Stimulated activated CD4-positive, alpha-beta T cell treated with anti-CD3 and anti-CD28 coated beads, Interleukin-2, amount 100 ng/mL, for 48 hours (primary cell): ENCODE measurements around the gene SEMA5A.

ENCODE experiments used
- DNase-seq, 2 donors: peaks; one replicate each; pipeline ENCODE4 v3.0.0-alpha.2; 2020

The SEMA5A gene

GRCh38 chr5:9545136-9545991 lies 511 bp downstream of the SEMA5A start:
- DNase-seq = no peak

DNA sequence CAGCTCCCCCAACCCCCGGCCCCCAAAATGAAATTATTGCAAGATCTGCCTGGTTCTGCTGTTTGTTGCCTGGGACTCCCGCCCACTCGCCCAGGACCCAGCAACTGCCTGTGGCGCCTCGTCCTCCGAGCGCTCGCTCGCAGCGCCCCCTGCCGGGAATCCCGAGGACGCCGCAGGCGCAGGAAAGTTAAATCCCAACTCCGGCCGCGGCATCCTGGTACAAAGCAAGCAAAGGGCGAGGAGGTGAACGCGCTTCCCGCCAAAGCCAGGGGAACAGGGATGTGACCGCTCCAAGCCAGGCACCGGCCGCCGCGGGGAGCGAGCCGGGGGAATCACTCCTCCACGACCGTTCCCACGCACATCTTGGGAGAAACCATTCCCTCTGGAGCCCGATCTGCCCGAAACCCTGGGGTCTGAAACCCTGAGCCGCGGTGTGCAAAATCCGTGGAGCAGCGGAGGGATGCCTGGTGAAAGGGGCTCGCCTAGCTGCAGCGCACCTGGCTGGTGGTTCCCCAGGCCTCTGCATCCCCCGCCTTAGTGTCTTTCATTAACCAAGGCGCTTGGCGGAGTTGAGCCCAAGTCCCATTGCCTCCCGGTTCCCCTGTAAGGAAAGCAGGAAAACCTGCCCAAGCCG lies 1.3 kb downstream of the SEMA5A start:
- DNase-seq = peak; percentile 50 to 53

GRCh38 chr5:9544056-9544455 lies 1.8 kb downstream of the SEMA5A start:
- no peak for DNase-seq

DNA sequence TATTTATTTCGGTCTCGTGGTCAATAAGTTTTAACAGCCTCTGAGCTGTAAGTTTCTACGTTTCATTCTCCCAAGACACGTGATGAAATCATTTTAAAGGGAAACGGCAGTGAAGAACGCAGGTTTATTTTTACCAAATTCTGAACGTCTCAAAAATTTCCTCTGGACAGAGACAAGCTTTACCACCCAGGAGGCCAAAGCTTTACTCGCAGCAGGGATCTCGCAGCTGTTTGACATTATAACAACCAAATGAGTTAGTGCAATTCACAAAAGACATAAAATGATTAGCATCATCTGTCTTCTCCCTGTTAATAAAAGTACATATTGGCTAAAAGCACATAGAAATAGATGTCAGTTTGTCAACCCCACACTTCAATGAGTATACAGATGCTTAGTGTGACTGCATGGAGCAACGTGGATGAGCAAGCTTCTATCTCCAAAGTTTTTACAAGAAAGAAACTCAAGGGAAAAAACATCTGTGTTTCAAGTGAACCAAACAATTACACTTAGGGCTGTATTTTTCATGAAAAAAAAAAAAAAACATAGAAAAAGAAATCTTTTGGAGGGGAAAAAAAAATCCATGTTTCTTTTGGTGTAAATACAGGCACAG lies 2.5 kb downstream of the SEMA5A start:
- no peak for DNase-seq

DNA sequence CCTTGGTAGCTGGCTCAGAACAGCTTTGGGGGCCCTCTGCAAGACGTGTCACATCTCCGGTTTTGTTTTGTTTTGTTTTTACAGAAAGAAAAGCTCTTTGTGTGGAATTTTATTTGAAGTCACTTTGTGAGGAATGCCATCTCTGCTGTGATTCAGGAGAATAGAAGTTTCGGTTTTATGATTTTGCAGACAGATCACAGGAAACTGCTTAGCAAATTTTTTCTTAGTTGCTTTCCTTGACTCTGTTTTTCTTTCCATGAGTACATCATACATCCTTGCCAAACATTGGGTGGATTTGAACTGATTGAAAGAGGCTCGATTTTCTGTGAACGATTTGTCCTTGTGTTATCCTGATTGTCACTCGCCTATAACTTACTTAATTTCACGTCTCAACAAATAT lies 5.1 kb downstream of the SEMA5A start:
- no peak for DNase-seq

DNA sequence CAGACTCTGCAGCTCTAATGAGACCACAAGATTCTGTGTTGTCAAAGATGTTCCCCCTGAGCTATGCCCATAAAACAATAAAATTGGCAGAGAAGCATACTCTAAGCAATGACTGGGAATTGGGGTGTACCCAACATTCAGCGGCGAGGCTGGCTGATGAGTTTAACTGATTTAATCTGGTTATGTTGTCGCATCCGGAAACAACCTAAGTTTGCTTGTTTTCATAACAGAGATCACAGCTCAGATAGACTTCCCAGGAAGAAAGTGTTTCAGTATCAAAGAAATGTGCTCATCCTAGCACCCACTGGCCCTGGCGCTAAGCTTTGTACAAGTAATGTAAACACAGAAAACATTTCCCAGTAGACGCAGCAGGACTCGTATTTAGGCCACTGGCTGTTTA lies 7.4 kb downstream of the SEMA5A start:
- no peak for DNase-seq

DNA sequence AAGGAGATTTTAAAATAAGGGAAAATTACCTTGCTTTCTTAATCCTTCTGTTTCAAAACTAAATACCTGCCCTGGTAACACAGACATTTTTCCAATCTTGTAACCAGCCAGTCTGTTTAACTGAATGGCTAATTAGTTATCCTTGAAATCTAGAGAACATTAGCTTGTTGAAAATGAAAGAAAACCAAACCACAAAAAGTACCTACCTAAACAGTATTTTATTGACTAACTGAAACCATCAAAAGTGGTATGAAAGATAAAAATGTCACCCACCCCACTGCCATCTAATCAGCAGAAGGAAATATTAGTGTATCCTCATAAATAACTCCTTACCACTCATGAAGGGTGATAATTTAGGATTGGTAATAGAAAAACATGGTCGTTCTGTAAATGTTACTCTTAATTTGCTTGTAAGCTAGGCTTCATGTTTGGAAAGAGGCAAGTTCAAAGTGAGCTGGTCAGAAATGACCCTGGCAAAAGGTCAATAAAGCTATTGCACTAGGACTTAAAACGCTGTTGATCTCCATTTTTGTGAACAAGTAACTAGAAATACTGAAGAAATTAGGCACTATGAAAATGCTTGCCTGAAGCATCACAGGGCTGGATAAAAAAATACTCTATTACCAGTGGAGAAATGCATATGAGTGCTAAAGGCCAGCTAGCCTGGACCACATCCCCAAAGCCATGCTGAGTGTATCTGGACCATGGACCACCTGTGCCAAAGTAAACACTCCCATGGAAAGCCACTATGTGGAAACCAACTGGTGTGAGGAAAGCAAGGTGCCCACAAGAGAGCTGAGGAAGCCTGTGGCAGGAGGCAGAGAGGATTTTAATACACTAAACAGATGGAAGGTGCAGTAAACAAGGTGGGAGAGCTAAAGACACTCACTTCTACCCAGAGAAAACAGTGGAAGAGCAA lies 8.4 kb downstream of the SEMA5A start:
- no peak for DNase-seq

GRCh38 chr5:9536717-9537116 lies 9.2 kb downstream of the SEMA5A start:
- DNase-seq = no peak

- no peak for DNase-seq
These were observed 10.9 kb downstream of the SEMA5A start for GRCh38 chr5:9534881-9535517.

GRCh38 chr5:9533562-9534364 lies 12.1 kb downstream of the SEMA5A start:
- DNase-seq = no peak

DNA sequence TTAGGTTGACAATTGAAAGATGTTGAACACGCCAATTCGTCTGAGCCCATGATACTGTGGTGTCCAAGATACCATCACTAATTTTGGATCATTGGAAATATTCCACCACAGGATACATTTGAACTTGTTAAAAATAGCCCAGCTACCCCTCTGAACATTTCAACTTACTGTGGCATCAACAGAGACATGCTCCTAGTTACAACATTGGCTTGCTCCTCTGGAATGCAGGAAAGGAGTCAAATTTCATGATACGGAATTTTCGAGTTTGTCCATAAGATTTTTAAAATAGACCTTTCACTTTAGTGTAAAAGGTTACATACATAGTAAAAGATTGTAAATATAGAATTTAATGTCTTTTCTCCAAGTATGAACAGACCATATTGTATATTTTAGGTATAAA lies 12.8 kb downstream of the SEMA5A start:
- no peak for DNase-seq

DNA sequence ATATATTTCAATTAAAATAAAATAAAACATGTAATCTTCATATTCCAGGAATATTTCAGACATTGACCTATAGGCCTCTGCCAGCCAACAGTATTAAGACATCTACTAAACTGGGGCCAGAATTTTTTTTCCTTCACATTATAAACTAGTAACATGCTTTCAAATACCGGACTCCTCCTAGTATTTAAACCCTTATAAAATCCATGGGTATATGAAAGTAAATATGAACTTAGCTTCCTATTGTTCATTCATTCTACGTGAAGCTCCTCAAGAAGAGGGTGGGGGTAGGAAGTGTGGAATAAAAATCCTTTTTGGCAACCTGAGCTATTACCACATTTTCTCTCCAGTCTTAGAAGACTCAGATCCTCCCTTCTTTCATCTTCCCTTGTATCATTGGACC lies 16.4 kb downstream of the SEMA5A start:
- no peak for DNase-seq

DNA sequence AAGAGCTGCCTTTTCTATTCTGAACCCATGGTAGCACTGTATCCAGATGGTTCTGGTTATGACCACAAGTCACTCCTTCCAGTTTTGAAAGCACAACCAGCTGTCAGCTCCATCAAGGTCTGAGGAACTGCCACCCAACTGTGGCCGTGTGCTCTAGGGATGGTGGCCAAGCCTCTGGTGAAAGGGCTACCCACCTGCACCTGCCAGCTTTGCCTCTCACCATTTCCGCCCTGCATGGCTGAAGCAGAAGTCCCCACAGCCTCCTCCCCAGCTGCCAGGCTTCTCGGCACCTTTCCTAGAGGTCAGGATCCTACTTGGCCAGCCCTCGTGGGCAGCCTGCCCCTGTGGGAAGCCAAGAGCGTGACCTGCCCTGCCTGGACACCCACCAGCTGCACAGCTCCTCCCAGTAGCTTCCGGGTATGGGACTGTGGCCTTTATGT lies 16.8 kb downstream of the SEMA5A start:
- DNase-seq = no peak

DNA sequence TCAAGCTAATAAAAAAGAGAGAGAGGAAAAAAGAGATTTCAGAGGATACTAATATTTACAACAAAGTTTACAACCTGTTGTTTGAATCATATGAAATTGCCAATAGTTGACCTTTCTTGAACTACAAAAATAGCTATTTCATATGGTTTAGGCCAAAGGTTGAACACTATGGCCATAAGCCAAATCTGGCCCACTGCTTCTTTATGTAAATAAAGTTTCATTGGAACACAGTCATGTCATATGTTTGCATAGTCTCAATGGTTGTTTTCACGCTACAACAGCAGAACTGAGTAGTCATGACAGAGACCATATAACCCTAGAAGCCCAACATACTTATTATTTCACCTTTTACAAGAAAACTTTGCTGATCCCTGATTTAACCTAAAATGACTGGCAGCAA lies 20.9 kb downstream of the SEMA5A start:
- no peak for DNase-seq

DNA sequence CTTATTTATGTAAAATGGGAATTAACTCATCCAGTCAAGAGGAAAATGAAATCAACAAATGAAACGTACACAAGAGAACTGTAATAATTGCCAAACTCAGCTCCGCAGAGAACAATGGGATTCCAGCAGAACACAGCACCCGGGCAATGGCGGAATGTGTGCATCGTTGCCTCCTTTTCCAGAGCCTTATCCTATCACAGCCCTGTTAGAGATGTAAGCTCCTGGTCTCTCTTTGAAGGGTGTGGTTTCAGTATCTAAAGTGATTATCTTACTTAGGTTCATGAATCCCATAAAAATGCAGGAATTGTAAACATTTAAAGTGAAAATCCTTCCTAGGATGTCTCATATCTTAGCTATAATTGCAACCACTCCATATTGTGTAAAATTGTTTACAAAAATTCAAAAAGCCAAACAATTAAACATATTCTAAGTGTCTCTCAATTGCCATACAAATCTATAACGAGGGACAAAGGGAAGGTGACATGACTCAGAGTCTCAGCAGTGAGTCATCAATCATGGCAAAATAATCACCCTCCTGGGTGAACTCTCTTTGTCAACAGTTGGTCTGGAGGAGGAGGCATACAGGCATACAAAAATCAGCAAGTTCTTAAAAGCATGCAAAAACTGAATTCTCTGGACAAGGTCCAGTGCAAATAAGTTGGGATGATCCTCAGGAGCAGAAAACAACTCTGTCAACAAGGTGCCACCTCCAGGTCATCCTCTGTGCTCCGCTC lies 22.6 kb downstream of the SEMA5A start:
- no peak for DNase-seq

DNA sequence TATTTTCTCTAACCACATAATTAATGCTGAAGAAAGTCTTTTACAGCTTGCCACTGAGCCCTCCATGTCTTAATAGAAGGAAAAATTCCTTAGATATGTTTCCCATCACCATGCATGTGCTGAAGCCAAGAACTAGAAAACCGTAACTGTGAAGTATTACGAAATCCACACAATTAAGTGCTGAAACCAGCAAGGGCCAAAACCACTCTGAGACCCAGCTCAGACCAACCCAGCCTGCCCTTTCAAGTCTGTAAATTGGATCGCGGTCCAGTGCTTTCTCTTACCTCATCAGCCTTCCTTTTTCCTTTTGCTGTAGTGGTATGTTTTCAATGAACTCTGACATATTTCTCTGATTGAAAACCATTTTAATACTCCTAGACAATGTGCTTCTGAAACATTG lies 26.3 kb downstream of the SEMA5A start:
- DNase-seq = no peak

GRCh38 chr5:9516591-9516990 lies 29.3 kb downstream of the SEMA5A start:
- DNase-seq = no peak

DNA sequence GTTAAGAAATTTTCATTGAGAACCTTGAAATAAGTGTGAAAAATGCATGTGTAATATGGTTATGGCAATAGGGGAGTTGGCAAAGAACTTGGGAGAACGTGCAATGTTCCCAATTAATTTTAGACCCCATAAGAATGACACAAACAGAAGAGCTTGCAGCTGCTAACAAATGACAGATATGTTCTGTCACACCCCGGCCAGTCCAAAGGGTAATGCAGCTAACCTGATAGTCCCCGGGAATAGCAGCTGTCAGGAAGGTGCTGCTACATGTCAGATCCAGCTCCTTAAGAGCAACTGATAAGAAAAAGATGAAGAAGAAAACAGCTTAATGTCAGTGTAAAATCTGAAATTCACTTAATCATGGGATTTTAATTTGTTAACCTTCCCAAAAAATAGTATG lies 30.4 kb downstream of the SEMA5A start:
- no peak for DNase-seq

DNA sequence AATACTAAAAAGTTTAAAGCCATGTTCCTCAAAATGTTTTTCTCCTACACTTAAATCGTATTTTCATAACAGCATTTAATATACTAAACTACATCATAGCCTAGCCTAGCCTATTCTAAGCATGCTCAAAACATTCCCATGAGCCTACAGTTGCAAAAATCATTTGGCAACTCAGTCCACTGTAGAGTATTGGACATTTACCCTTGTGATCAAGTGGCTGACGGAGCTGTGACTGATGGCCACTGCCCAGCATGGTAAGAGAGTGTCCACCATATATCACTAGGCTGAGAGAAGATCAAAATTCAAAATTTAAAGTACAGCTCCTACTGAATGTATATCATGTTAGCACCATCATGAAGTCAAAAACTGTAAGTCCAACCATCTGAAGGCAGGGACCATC lies 30.9 kb downstream of the SEMA5A start:
- DNase-seq = no peak

GRCh38 chr5:9513827-9514226 lies 32.0 kb downstream of the SEMA5A start:
- no peak for DNase-seq

DNA sequence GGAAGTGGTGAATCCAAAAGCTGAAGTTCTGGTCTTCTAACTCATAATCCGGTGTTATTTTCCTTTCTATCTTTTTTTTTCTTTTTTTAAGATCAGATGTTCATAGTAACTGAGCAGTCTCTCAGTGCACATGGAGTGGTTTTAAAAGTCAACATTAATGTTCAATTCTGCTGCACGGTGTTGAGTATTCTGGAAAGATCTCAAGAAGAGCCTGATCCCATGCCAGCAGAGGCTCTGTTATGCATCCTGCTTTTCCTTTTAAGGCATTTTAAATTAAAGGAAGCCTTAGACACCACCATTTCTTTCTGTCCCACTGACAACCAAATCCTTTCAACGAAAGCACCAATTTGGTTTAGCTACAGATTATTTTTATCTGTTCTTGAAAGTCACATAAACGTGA lies 33.4 kb downstream of the SEMA5A start:
- DNase-seq = no peak
